ENCODE data around the gene VPREB3.

GRCh38 chr22:23722724-23723123 lies 31.5 kb downstream of the VPREB3 start:
- TF ChIP-seq POLR2A (IDR thresholded peaks at IDR 0.05) (no peak), CTCF (IDR thresholded peaks at IDR 0.05) (no peak)
